T47D (cell line): ENCODE results near the gene PARVB.
"Not testable (repeated sequence)": the region's sequence is repeated elsewhere in the genome, so short reads cannot be mapped to it uniquely, and the experiment has no call there.

Experiments
- DNase-seq, 2 experiments: peaks; one replicate each; pipeline versions ENCODE4 v3.0.0 to v3.0.0-alpha.2; 2011 to 2012; ENCODE audit warnings: low read depth in 1 of 2, low spot score in 1 of 2
- JUND ChIP-seq: IDR thresholded peaks from 2 replicates; pipeline ENCODE4 v1.6.1; 2012; ENCODE audit warnings: low read depth
- in situ Hi-C: cut with HindIII; loops from 2 replicates; pipeline ENCODE4 v1.10.0; 2016; ENCODE audit warnings: low sequenced_read_pairs, low pct_unique_long_range_greater_than_20kb

The PARVB gene

GRCh38 chr22:44108806-44109385, 84.8 kb downstream of the PARVB start:
- TF ChIP-seq JUND, result no peak
- in situ Hi-C loops, result no loop called here
- no peak for DNase-seq

GRCh38 chr22:44109416-44109815, 85.3 kb downstream of the PARVB start:
- no peak for TF ChIP-seq JUND
- in situ Hi-C loops, result no loop called here
- DNase-seq, result no peak

GRCh38 chr22:44110656-44111055, 86.6 kb downstream of the PARVB start:
- in situ Hi-C loops, DNase-seq: not testable (repeated sequence)

GRCh38 chr22:44111562-44112155, 87.6 kb downstream of the PARVB start:
- no peak for DNase-seq
- in situ Hi-C loops, result no loop called here
- no peak for TF ChIP-seq JUND

- in situ Hi-C loops, result no loop called here
- no peak for DNase-seq
- no peak for TF ChIP-seq JUND
Measured at GRCh38 chr22:44112191-44112590, 88.1 kb downstream of the PARVB start.

GRCh38 chr22:44116331-44116730, 92.2 kb downstream of the PARVB start:
- no peak for TF ChIP-seq JUND
- in situ Hi-C loops, result no loop called here
- DNase-seq, result no peak

- DNase-seq, result no peak
- TF ChIP-seq JUND, result no peak
- in situ Hi-C loops, result no loop called here
Measured at GRCh38 chr22:44116755-44117684, 92.9 kb downstream of the PARVB start.

GRCh38 chr22:44117746-44118145, 93.6 kb downstream of the PARVB start:
- in situ Hi-C loops, result no loop called here
- no peak for TF ChIP-seq JUND
- no peak for DNase-seq

GRCh38 chr22:44118645-44119315, 94.7 kb downstream of the PARVB start:
- DNase-seq, result no peak
- in situ Hi-C loops, result no loop called here

GRCh38 chr22:44119669-44120313, 95.7 kb downstream of the PARVB start:
- in situ Hi-C loops, result no loop called here

More at GRCh38 chr22:44118645-44119315, 94.7 kb downstream of the PARVB start:
- TF ChIP-seq JUND, result no peak

GRCh38 chr22:44120314-44120704, 96.2 kb downstream of the PARVB start:
- in situ Hi-C loops, result no loop called here
- no peak for TF ChIP-seq JUND
- DNase-seq, result no peak

More at GRCh38 chr22:44119669-44120313, 95.7 kb downstream of the PARVB start:
- no peak for DNase-seq
- no peak for TF ChIP-seq JUND

GRCh38 chr22:44125421-44125820, 101.3 kb downstream of the PARVB start:
- TF ChIP-seq JUND, result no peak

GRCh38 chr22:44126807-44127206, 102.7 kb downstream of the PARVB start:
- TF ChIP-seq JUND, result no peak
- DNase-seq, result no peak
- in situ Hi-C loops, result no loop called here

More at GRCh38 chr22:44125421-44125820, 101.3 kb downstream of the PARVB start:
- no peak for DNase-seq
- in situ Hi-C loops, result no loop called here
